Measurements from ENCODE around the gene CSTF3.

CSTF3 gene

DNA sequence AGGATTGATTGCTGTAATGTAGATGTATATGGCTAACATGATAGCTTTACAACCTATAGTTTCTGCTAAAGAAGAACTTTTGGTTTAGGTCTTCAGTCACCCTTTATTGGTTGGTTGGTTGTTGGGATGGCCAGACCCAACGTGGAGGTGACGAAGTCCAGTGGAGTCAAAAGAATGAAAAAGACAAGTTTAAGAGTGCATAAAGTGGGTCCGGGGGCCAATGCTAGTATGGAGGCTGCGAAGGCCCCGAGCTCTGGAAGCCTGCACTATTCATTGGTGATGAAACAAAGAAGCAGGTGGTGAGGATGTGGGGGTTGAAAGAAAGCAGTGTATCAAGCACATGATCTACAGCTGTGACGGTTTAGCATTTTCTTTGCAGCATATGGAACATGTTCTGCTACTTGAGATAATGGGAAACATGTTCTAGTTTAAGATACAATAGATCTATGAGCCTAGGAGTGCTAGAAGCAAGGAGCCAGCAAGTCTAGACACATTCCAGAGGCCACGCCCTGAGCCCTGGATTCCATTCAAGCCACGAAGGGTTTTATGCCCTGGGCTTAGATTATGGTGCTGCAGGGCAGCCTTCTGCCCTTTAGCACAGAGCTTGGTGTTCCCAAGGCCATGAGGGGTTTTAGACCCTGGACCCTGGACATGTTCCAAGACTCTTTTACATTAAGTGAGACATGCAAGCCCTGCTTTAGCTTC lies 115.6 kb downstream of the CSTF3 start:
- DNase-seq (ENCODE audit: low read depth, low spot score) = no peak
- in situ Hi-C loops (cut with HindIII; ENCODE audit: low sequenced_read_pairs) = no loop called here
- TF ChIP-seq, protein P1, sequence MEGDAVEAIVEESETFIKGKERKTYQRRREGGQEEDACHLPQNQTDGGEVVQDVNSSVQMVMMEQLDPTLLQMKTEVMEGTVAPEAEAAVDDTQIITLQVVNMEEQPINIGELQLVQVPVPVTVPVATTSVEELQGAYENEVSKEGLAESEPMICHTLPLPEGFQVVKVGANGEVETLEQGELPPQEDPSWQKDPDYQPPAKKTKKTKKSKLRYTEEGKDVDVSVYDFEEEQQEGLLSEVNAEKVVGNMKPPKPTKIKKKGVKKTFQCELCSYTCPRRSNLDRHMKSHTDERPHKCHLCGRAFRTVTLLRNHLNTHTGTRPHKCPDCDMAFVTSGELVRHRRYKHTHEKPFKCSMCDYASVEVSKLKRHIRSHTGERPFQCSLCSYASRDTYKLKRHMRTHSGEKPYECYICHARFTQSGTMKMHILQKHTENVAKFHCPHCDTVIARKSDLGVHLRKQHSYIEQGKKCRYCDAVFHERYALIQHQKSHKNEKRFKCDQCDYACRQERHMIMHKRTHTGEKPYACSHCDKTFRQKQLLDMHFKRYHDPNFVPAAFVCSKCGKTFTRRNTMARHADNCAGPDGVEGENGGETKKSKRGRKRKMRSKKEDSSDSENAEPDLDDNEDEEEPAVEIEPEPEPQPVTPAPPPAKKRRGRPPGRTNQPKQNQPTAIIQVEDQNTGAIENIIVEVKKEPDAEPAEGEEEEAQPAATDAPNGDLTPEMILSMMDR (IDR thresholded peaks at IDR 0.05; ENCODE audit: low read depth, low read length) = no peak
- H3K4me3 ChIP-seq (ENCODE audit: low read depth, low read length) = no peak overlapping the region

DNA sequence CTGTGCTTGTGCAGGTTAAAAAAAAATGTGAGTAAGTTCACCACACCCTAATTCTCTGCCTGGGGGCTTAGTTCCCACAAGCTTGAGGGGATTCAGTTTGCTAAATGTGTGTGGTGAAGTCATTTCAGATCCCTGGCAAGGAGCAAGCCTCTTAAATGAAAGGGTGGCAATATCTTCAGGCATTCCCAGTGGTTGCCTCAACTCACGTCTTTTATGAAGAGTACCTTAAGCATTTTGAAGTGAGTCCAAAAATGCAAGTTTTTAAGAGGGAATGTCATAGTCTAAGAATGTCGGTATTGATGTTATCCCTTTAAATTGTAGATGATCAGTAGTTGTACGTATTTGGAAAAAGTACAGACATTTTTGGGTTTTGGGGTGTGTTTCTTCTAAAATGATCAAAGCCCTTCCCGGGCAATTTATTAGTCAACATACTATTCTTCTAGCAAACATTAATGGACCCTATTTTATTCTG lies 117.0 kb downstream of the CSTF3 start:
- in situ Hi-C loops (cut with HindIII; ENCODE audit: low sequenced_read_pairs) = no loop called here

DNA sequence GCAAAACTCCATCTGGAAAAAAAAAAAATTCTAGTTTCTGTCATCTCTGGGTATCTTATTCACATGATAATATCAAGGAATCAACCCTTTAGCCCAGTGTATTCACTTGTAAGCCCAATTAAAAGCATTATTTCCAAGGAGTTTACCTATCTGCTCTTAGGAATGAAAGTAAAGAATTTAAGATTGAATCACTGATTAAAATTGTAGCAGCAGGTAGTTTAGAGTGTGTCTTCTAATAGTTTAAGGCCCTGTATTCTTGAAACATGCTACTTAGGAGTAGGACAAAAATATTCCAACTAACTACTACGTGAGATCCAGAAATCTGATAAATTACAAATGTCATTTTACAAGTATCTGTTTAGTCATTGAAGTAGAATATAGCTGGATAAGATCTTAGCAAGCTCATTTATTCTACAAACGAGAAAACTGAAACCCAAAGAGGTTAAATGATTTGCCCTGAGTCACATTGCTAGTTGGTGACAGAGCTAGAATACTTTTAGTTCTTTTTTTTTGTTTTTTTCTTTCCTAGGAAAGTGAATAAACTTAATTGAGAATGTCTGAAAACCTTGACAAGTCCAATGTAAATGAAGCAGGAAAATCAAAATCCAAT lies 118.0 kb downstream of the CSTF3 start:
- no peak for DNase-seq (ENCODE audit: low read depth, low spot score)
- no peak overlapping the region for H3K4me3 ChIP-seq (ENCODE audit: low read depth, low read length)
- TF ChIP-seq, protein P1 (IDR thresholded peaks at IDR 0.05; ENCODE audit: low read depth, low read length) = no peak
- in situ Hi-C loops (cut with HindIII; ENCODE audit: low sequenced_read_pairs) = no loop called here

More for the DNA sequence above, 117.0 kb downstream of the CSTF3 start:
- TF ChIP-seq, protein P1 (IDR thresholded peaks at IDR 0.05; ENCODE audit: low read depth, low read length) = no peak
- H3K4me3 ChIP-seq (ENCODE audit: low read depth, low read length) = no peak overlapping the region
- DNase-seq (ENCODE audit: low read depth, low spot score) = peak; percentile 69

DNA sequence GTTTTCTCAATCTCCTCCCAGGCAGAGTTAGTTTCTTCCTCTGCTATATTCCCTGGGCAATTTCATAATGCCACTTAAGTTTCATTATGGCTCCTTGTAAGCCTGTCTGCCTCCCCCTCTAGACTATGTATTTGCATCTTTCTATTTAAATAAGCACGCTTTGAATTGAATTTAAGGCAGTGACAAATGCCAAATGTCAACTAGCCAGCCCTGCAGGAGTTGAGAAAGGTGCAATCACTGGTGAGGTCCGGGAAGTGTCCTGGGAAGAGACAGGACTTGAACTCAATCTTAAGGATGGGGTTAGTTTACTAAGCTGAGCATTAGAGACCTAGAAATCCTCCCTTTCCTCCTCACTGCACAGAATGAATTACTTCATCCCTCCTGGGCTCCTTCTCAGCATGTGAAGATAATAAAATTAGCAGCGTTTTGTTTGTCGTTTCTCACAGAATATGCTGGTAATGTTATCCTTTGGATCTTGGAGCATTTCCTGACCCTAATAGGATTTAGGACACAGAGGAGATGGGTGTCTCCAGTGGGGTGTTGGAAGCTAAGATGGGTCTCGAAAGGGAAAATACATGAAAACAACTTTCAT lies 120.3 kb downstream of the CSTF3 start:
- no peak for DNase-seq (ENCODE audit: low read depth, low spot score)
- H3K4me3 ChIP-seq (ENCODE audit: low read depth, low read length) = peak overlapping the region; percentile 70
- in situ Hi-C loops (cut with HindIII; ENCODE audit: low sequenced_read_pairs) = no loop called here
- TF ChIP-seq, protein P1 (IDR thresholded peaks at IDR 0.05; ENCODE audit: low read depth, low read length) = no peak

DNA sequence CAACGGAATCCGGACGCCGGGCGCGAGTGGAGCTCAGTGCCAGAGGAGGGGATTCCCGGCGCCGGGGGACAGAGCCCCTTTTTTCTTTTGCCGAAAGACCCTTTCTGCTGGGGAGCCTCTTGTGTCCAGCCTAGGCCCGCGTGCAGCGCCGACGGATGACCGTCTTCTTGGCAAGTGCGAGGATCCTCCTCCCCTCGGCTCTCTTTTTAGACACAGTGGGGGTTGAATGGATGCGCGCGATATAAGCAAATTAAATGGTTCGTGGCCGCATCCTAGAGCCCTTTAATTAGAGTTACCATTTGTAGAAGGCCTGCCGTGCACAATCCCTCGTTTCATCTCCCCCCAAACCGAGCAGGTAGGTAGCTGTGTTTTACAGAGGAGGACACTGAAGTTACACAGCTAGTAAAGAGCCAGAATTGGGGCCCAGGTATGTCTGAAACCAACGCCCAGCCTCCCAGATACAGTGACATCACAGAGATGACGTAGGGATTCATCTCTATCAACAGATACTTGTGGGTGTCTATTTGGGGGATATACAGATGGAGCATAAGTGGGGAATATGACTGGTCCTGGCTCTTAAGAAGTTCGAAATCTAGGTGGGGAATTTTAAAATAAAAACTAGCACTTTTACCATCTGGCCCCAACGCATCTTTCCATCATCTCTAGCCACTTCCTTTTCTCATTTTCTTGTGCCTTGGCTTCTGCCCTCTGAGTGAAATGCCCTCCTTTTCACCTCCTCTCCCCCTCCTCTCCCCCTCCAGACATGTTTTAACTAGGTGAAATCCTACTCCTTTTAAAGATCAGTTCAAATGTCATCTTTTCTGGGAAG lies 121.0 kb downstream of the CSTF3 start:
- TF ChIP-seq, protein P1 (IDR thresholded peaks at IDR 0.05; ENCODE audit: low read depth, low read length) = no peak
- in situ Hi-C loops (cut with HindIII; ENCODE audit: low sequenced_read_pairs) = no loop called here
- H3K4me3 ChIP-seq (ENCODE audit: low read depth, low read length) = peak overlapping the region; percentile 70
- no peak for DNase-seq (ENCODE audit: low read depth, low spot score)
